IPS-NIHi7 (cell line): ENCODE results near the gene USP54.

ENCODE experiments used
- DNase-seq: peaks from one replicate; pipeline ENCODE4 v3.0.0; 2012; ENCODE audit warnings: mixed read lengths; ENCODE audit errors: extremely low spot score

USP54 gene

DNA sequence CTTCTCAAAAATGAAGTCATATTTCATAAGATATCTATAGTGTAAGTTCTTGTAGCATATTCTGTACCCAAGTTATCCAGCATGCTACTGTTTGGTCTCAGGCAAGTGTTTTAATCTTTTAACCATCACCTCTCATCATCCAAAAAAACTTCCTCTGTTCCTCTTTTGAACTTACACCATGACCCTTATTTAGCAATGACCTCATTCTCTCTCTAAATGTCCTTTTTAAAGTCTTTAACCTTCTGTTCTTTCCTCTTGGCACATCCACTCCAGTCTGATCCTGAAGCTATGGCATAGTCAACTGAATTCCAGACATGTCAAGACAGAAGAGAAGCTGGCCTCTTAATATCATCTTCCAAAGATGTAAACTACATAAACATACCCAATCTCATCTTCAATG, 121.6 kb downstream of the USP54 start:
- DNase-seq = no peak

DNA sequence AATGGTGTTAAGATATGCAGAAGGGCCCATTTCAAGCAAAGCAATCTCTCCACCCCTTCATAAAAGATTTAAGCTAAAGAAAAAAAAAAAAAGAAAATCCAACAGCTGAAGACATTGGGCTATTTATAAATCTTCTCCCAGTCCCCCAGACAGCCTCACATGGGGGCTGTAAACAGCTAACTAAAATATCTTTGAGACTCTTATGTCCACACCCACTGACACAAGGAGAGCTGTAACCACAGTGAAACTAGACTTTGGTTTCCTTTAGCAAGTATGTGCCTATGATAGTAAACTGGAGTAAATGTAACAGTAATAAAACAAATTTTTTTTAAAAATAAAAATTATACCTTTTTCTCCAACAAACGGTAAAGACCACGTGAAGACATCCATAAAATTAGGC, 123.9 kb downstream of the USP54 start:
- DNase-seq = no peak

DNA sequence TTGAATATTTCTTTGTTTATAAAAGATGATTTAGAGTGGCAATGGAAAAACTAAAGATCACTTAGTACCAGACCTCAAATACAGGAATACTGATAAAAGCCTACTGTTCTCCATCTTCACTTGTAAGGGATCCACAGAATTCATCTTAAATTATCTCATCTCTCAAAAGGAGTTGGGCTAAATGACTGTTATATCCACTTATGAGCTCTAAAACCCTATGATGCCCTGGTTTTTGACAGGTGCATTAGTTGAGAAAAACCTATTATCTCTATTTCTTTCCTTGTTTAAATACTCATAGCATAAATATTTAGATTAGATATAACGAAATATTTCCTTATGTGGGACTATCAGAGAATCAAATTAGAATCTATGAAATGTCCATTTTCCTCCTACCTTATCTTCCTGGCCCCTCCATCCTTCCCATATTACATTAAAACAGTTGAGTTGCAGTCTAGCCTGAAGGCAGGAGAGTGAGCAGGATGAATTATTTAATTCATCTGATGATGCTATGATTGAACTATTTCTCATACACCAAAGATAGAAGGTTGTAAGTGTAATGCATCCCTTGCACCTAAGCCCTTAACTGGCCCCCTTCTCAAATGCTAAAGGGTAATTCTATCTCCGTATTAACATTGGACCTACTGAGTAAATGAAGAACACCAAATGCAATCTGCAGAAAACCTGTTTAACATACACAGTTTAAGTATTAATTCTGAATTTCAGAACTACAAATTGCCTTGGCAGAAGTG, 125.0 kb downstream of the USP54 start:
- DNase-seq = no peak

- DNase-seq = no peak
These were observed 130.2 kb downstream of the USP54 start for GRCh38 chr10:73460897-73461296.

DNA sequence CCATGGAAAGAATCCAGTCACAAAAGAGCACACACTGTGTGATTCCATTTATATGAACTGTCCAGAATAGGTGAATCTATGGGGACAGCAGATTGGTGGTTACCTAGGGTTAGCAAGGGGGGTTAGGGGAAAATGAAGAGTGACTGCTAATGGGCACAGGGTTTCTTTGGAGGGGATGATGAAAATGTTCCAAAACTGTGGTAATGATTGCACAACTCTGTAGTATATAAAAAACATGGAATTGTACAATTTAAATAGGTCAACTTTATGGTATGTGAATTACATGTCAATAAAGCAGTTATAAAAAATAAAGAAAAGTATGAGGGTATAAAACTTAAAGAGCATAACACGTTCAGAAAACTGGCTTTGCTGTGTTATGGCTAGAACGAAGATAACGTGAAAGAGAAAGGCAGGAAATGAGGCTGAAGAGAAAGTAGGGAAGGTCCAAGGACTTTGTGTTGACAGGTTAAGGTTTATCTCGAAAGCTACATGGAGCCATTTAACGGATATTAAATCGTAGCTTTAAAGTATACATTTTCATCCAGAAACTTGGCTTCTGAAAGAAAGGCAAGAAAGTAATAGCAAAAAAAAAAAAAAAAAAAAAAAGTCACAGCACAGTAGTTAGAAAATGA, 131.3 kb downstream of the USP54 start:
- no peak for DNase-seq

DNA sequence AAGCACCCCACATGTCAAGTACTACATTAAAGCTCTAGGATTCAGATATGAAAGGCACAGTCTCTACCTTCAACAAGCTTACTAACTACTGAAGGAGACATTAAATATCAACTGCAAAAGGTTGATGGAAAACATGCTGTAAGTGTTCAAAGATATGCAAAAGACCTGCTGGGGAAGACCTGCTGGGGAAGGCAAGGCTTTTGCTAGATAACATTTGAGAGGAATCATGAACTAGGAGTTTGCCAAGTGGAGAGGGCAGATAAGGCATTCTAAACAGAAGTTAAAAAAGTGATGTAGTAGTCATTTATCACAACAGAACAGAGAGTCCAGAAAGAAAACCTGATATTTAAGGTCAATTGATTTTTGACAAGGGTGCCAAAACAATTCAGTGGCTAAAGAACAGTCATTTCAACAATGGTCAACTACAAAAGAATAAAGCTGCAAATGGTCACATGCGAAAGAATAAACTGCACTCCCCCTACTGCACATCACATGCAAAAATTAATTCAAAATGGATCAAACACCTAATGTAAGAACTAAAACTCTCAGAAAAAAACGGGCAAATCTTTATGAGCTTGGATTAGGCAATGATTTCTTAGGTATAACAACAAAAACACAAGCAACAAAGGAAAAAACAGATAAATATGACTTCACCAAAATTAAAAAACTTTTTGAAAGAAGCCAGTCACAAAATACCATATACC, 134.8 kb downstream of the USP54 start:
- no peak for DNase-seq

DNA sequence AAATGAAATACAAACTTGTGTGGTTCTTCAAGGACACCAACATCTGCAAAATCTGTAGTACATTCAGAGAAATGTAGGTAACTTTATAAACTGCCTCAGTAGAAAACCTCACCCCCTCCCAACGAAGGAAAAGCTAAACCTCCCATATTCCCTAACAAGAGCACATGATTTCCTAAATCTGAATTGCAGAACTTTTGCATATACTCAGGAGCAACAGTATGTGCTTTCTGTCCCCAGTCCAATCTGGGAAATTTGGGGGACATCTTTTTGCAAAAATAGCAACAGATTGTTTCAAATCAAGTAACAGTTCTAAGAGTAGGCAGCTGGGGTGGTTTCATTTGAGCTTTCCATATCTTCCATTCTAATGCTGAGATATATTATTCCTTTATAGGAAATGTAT, 142.0 kb downstream of the USP54 start:
- no peak for DNase-seq

DNA sequence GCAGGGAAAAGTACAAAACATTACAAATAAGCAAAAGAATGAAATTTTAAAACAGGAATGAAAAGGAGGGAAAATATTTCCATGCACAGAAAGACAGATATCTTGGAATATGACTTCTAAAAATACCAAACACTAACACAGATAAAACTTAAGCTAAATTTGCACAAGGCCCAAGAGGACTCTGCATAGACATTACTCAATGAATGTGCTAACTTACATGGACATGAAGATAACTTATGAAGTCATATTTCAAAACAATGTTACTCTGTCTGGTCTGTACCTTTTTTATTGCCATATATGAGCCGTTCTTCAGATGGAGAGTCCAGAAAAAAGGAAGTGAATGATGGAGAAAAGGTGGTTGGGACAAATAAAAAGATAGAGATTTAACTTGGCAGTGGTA, 142.8 kb downstream of the USP54 start:
- DNase-seq = no peak
